ENCODE measurements around the gene ABCA4. TPM values are rescaled to one million over a fixed set of nuclear protein-coding genes. Genes with fewer than 3 reads are reported as not detected.

ABCA4 gene
- total and polyA plus RNA-seq, 2 experiments from 2014 or later, result 0.53 to 1.4 TPM

DNA sequence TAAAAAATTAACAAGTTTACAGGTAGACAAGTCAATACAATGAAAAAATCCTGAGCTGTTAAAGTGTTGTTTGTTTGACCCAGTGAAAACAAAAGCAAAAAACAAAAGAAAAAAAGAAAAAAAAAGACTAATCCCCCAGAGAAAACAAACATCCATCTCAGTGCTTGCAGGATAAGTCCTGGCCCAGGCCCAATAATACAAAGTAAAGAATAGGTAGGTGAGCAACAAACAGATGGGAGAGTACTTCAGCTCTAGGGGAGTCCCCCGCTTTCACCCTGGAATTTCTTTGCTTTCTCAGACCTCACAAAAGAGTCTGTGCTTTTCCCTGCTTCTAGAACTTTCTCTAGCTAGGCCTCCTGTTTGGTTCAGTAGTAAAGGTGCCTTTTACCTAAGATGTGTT lies 70.3 kb downstream of the ABCA4 start:
- H3K4me2 ChIP-seq, result no peak overlapping the region
- 74% methylated on average over 1 of the region's 1 CpG for WGBS (ENCODE audit: low lambda C conversion rate, missing lambda C conversion rate)
- no peak for DNase-seq (ENCODE audit: low spot score)
- peak overlapping the region; percentile 22 for H3K27ac ChIP-seq
- H4K20me1 ChIP-seq (ENCODE audit: insufficient read depth, poor library complexity, severe bottlenecking), result no peaks in the 10 kb centered on the region
- no peaks in the 10 kb centered on the region for H3K27me3 ChIP-seq
- H3K9me3 ChIP-seq (ENCODE audit: low read depth), result no peaks in the 10 kb centered on the region
- H3K4me3 ChIP-seq, result no peak overlapping the region
- H2AFZ ChIP-seq, result no peak overlapping the region
- no peaks in the 10 kb centered on the region for H3K36me3 ChIP-seq (replicated peaks; ENCODE audit: insufficient read depth, low read depth)
- H3K79me2 ChIP-seq, result no peaks in the 10 kb centered on the region
- no peak for TF ChIP-seq EZH2 (IDR thresholded peaks at IDR 0.05; ENCODE audit: borderline replicate concordance)
- TF ChIP-seq EZH2phosphoT487 (IDR thresholded peaks at IDR 0.05; ENCODE audit: low read depth, severe bottlenecking, unreplicated experiment), result no peak
- no peak for TF ChIP-seq CTCF (IDR thresholded peaks at IDR 0.05; ENCODE audit: poor library complexity)
- H3K9me2 ChIP-seq (replicated peaks; ENCODE audit: insufficient read depth), result no peaks in the 10 kb centered on the region
- H3K4me1 ChIP-seq (ENCODE audit: insufficient read depth), result peaks cover 15% of the 10 kb centered on the region

- H3K27ac ChIP-seq, result no peak overlapping the region
- TF ChIP-seq EZH2phosphoT487 (IDR thresholded peaks at IDR 0.05; ENCODE audit: low read depth, severe bottlenecking, unreplicated experiment) (no peak), EZH2 (IDR thresholded peaks at IDR 0.05; ENCODE audit: borderline replicate concordance) (no peak), CTCF (IDR thresholded peaks at IDR 0.05; ENCODE audit: poor library complexity) (no peak)
- WGBS (ENCODE audit: low lambda C conversion rate, missing lambda C conversion rate), result 76% methylated on average over 1 of the region's 1 CpG
These were observed 70.7 kb downstream of the ABCA4 start for GRCh38 chr1:94050254-94050653.

GRCh38 chr1:94049791-94050190 lies 71.2 kb downstream of the ABCA4 start:
- H3K9me2 ChIP-seq (replicated peaks; ENCODE audit: insufficient read depth), result no peaks in the 10 kb centered on the region
- 90% methylated on average over 3 of the region's 3 CpGs for WGBS (ENCODE audit: low lambda C conversion rate, missing lambda C conversion rate)
- no peak overlapping the region for H3K4me2 ChIP-seq
- TF ChIP-seq EZH2phosphoT487 (IDR thresholded peaks at IDR 0.05; ENCODE audit: low read depth, severe bottlenecking, unreplicated experiment) (no peak), EZH2 (IDR thresholded peaks at IDR 0.05; ENCODE audit: borderline replicate concordance) (no peak), CTCF (IDR thresholded peaks at IDR 0.05; ENCODE audit: poor library complexity) (no peak)
- H3K79me2 ChIP-seq, result no peaks in the 10 kb centered on the region
- H4K20me1 ChIP-seq (ENCODE audit: insufficient read depth, poor library complexity, severe bottlenecking), result no peaks in the 10 kb centered on the region
- no peaks in the 10 kb centered on the region for H3K9me3 ChIP-seq (ENCODE audit: low read depth)
- H3K27me3 ChIP-seq, result no peaks in the 10 kb centered on the region
- peaks cover 15% of the 10 kb centered on the region for H3K4me1 ChIP-seq (ENCODE audit: insufficient read depth)
- H3K27ac ChIP-seq, result no peak overlapping the region
- no peak overlapping the region for H2AFZ ChIP-seq
- H3K4me3 ChIP-seq, result no peak overlapping the region
- H3K36me3 ChIP-seq (replicated peaks; ENCODE audit: insufficient read depth, low read depth), result no peaks in the 10 kb centered on the region
- DNase-seq (ENCODE audit: low spot score), result no peak

More at GRCh38 chr1:94050254-94050653, 70.7 kb downstream of the ABCA4 start:
- Histone ChIP-seq H3K9me3 (ENCODE audit: low read depth) (no peaks in the 10 kb centered on the region), H4K20me1 (ENCODE audit: insufficient read depth, poor library complexity, severe bottlenecking) (no peaks in the 10 kb centered on the region), H2AFZ (no peak overlapping the region), H3K4me1 (ENCODE audit: insufficient read depth) (peaks cover 15% of the 10 kb centered on the region), H3K27me3 (no peaks in the 10 kb centered on the region), H3K4me2 (no peak overlapping the region), H3K4me3 (no peak overlapping the region), H3K9me2 (replicated peaks; ENCODE audit: insufficient read depth) (no peaks in the 10 kb centered on the region), H3K79me2 (no peaks in the 10 kb centered on the region), H3K36me3 (replicated peaks; ENCODE audit: insufficient read depth, low read depth) (no peaks in the 10 kb centered on the region)
- no peak for DNase-seq (ENCODE audit: low spot score)
